Panc1 (cell line): ENCODE measurements around the gene SLC27A5. TPM values are rescaled to one million over a fixed set of nuclear protein-coding genes. Genes with fewer than 3 reads are reported as not detected.

Experiments
- ATAC-seq: fragments of 200-7000 bp; cut with Tn5 transposase; 2 replicates; pipeline ENCODE4 v1.9.1; 2020; ENCODE audit warnings: mild to moderate bottlenecking, moderate library complexity
- BruUV-seq: library from RNA; stranded (reverse); fragments of 400-500 nt; replicated peaks from 2 replicates; lab custom pipeline; 2021; lab: Mats Ljungman, UMichigan
- CTCF ChIA-PET: fragments of 300-600 bp; sonication (Branson Sonifier 250); formaldehyde crosslinking; loops from one replicate; lab custom pipeline; 2022; ENCODE audit warnings: antibody characterized with exemption; lab: Charles Lee
- POLR2A ChIA-PET: fragments of 300-600 bp; sonication (Branson Sonifier 250); formaldehyde crosslinking; loops from one replicate; lab custom pipeline; 2022; ENCODE audit warnings: antibody characterized with exemption; lab: Charles Lee
- DNase-seq: peaks from one replicate; pipeline ENCODE4 v3.0.0-alpha.2; 2010; ENCODE audit warnings: low read depth, low spot score
- H3K27ac ChIP-seq: 2 replicates; pipeline ENCODE4 v1.5.1; 2011; ENCODE audit warnings: mild to moderate bottlenecking, low read length, inconsistent platforms
- H3K27me3 ChIP-seq: fragments of 200-500 bp; sonication (Bioruptor generic); 2 replicates; pipeline ENCODE4 v1.6.0; 2014; ENCODE audit warnings: low read length, inconsistent platforms; ENCODE audit not compliant: control insufficient read depth, insufficient read depth
- H3K36me3 ChIP-seq: fragments of 200-500 bp; sonication (Bioruptor generic); 2 replicates; pipeline ENCODE4 v1.5.1; 2014; ENCODE audit warnings: inconsistent platforms, mild to moderate bottlenecking, low read length, moderate library complexity; ENCODE audit not compliant: control insufficient read depth, insufficient read depth
- H3K4me1 ChIP-seq: 2 replicates; pipeline ENCODE4 v1.5.1; 2011; ENCODE audit warnings: inconsistent platforms, mild to moderate bottlenecking, low read length, moderate library complexity; ENCODE audit not compliant: control insufficient read depth, insufficient read depth
- H3K4me3 ChIP-seq, 2 experiments: 2 replicates each; pipeline ENCODE4 v1.5.1; 2011 to 2012; ENCODE audit warnings: low read depth in 2 of 2, low read length in 2 of 2, mild to moderate bottlenecking in 2 of 2, inconsistent platforms in 1 of 2, moderate library complexity in 1 of 2
- H3K9me3 ChIP-seq: fragments of 200-500 bp; sonication (Bioruptor generic); 2 replicates; pipeline ENCODE4 v1.5.1; 2014; ENCODE audit warnings: low read depth, mild to moderate bottlenecking, inconsistent platforms, low read length, moderate library complexity; ENCODE audit not compliant: control insufficient read depth, insufficient read depth
- CTCF ChIP-seq: fragments of 450-650 bp; IDR thresholded peaks from 2 replicates; pipeline ENCODE4 v1.5.1; 2017; ENCODE audit warnings: mild to moderate bottlenecking
- POLR2AphosphoS5 ChIP-seq: IDR thresholded peaks from 2 replicates; pipeline ENCODE4 v1.6.1; 2012; ENCODE audit warnings: mild to moderate bottlenecking, low read depth, low read length, moderate library complexity
- REST ChIP-seq, 2 experiments: IDR thresholded peaks; 2 replicates each; pipeline ENCODE4 v1.6.1; 2011 to 2012; ENCODE audit warnings: low read depth in 2 of 2, control low read depth in 1 of 2, low read length in 1 of 2, mild to moderate bottlenecking in 1 of 2, moderate library complexity in 1 of 2; ENCODE audit not compliant: insufficient read depth in 1 of 2
- SIN3A ChIP-seq: IDR thresholded peaks from 2 replicates; pipeline ENCODE4 v1.6.1; 2012; ENCODE audit warnings: low read depth, mild to moderate bottlenecking, low read length, moderate library complexity, borderline replicate concordance; ENCODE audit not compliant: insufficient read depth
- TCF7L2 ChIP-seq: IDR thresholded peaks from 2 replicates; pipeline ENCODE4 v1.6.1; 2011; ENCODE audit warnings: mild to moderate bottlenecking, low read depth, low read length, inconsistent platforms
- in situ Hi-C: cut with HindIII; loops from 2 replicates; pipeline ENCODE4 v1.10.0; 2016; ENCODE audit warnings: low sequenced_read_pairs, low pct_unique_long_range_greater_than_20kb
- intact Hi-C: fragments of 100-400 bp; cut with micrococcal nuclease; formaldehyde crosslinking; loops from one replicate; pipeline ENCODE4 v1.10.0; 2022; ENCODE audit not compliant: unreplicated experiment
- total RNA-seq: library from RNA; stranded (reverse); gene quantifications from one replicate; pipeline ENCODE4 v1.2.1, GENCODE V29; 2021; ENCODE audit not compliant: unreplicated experiment

The SLC27A5 gene
- total RNA-seq, 1 experiment from 2014 or later: 10.7 TPM

- POLR2A ChIA-PET: interaction anchor here (0.6 kb wide), 1 partner anchor 37 kb away, joined by 7 read pairs; no protein-coding TSS in a partner anchor
- in situ Hi-C loops: no loop called here
- BruUV-seq: no TSS peak
Observed at GRCh38 chr19:58536852-58537798, 25.3 kb upstream of the SLC27A5 start.

More at GRCh38 chr19:58536852-58537798, 25.3 kb upstream of the SLC27A5 start:
- H3K9me3 ChIP-seq: no peaks in the 10 kb centered on the region
- no peaks in the 10 kb centered on the region; the same call in none of the 2 replicates for H3K27me3 ChIP-seq
- CTCF ChIA-PET: no interaction called here
- DNase-seq (no peak), ATAC-seq (peak; percentile 33)
- no peak overlapping the region for H3K27ac ChIP-seq
- no peak overlapping the region for H3K4me3 ChIP-seq
- intact Hi-C loops: no loop called here
- peaks cover 3% of the 10 kb centered on the region; the same call in 1 of the 2 replicates for H3K4me1 ChIP-seq
- no peaks in the 10 kb centered on the region for H3K36me3 ChIP-seq
- no peak for TF ChIP-seq REST (IDR thresholded peaks at IDR 0.05; ENCODE audit: insufficient read depth in 1 of 2, low read depth in 2 of 2, low read length in 1 of 2)
- TF ChIP-seq POLR2AphosphoS5: no peak
- no peak for TF ChIP-seq TCF7L2
- TF ChIP-seq SIN3A: no peak
- TF ChIP-seq CTCF: no peak
